K562 (cell line): Measurements from ENCODE around the gene OR51S1.

Experiments used
- BACH1 ChIP-seq: fragments of 200-800 bp; sonication (Bioruptor generic); IDR thresholded peaks from 2 replicates; pipeline ENCODE4 v1.6.1; 2016; ENCODE audit warnings: missing genetic modification characterization, missing compliant biosample characterization
- EHMT2 ChIP-seq: fragments of 450-650 bp; IDR thresholded peaks from 2 replicates; pipeline ENCODE4 v1.6.1; 2018; ENCODE audit warnings: antibody characterized with exemption
- MCM2 ChIP-seq: fragments of 450-650 bp; IDR thresholded peaks from 2 replicates; pipeline ENCODE4 v1.6.1; 2017; ENCODE audit warnings: low read depth, mild to moderate bottlenecking
- SIN3A ChIP-seq, 2 experiments: fragments of 150-350 bp in 1 of 2; IDR thresholded peaks; 2 replicates each; pipeline ENCODE4 v1.6.1; 2011 to 2016; ENCODE audit warnings: borderline replicate concordance in 2 of 2, low read depth in 2 of 2, low read length in 2 of 2, mild to moderate bottlenecking in 2 of 2, moderate library complexity in 2 of 2; ENCODE audit not compliant: control insufficient read depth in 1 of 2
- STAT5B ChIP-seq: fragments of 250-450 bp; sonication (Bioruptor Pico); IDR thresholded peaks from 2 replicates; pipeline ENCODE4 v1.8.0; 2021; ENCODE audit warnings: mild to moderate bottlenecking, inconsistent platforms
- SUPT5H ChIP-seq: fragments of 450-650 bp; IDR thresholded peaks from 2 replicates; pipeline ENCODE4 v1.6.1; 2016
- TCF3 ChIP-seq: sonication (generic); formaldehyde crosslinking; IDR thresholded peaks from 2 replicates; pipeline ENCODE4 v1.4.0; 2020; ENCODE audit warnings: mild to moderate bottlenecking, missing genetic modification reagents
- ZNF3 ChIP-seq: fragments of 250-450 bp; sonication (Bioruptor Pico); IDR thresholded peaks from 2 replicates; pipeline ENCODE4 v1.5.0; 2021; ENCODE audit warnings: mild to moderate bottlenecking, moderate library complexity
- ZNF311 ChIP-seq: fragments of 250-450 bp; sonication (Bioruptor Pico); IDR thresholded peaks from 2 replicates; pipeline ENCODE4 v1.4.0; 2020; ENCODE audit warnings: mild to moderate bottlenecking, moderate library complexity
- TF ChIP-seq, protein P1 (sequence below), 3 experiments: IDR thresholded peaks in 2 of 3; conservative IDR thresholded peaks in 1 of 3; 2 replicates each; pipeline ENCODE4 v1.5.1; 2011 to 2012; ENCODE audit warnings: low read length in 3 of 3, mild to moderate bottlenecking in 3 of 3, control low read depth in 2 of 3, improper control_type of control experiment in 1 of 3, inconsistent platforms in 1 of 3, low read depth in 1 of 3, mixed read lengths in 1 of 3, moderate library complexity in 1 of 3; ENCODE audit not compliant: insufficient read depth in 2 of 3
- TF ChIP-seq, protein P2 (sequence below), 2 experiments: fragments of 450-650 bp in 1 of 2; sonication (generic) in 1 of 2; formaldehyde crosslinking in 1 of 2; IDR thresholded peaks; 2 replicates each; pipeline versions ENCODE4 v1.7.1 to v1.9.0; 2016 to 2022; ENCODE audit warnings: inconsistent platforms in 1 of 2, mild to moderate bottlenecking in 1 of 2, missing genetic modification reagents in 1 of 2
- TF ChIP-seq, protein P3 (sequence below): fragments of 450-650 bp; IDR thresholded peaks from 2 replicates; pipeline ENCODE4 v1.7.0; 2016; ENCODE audit warnings: borderline replicate concordance

DNA sequence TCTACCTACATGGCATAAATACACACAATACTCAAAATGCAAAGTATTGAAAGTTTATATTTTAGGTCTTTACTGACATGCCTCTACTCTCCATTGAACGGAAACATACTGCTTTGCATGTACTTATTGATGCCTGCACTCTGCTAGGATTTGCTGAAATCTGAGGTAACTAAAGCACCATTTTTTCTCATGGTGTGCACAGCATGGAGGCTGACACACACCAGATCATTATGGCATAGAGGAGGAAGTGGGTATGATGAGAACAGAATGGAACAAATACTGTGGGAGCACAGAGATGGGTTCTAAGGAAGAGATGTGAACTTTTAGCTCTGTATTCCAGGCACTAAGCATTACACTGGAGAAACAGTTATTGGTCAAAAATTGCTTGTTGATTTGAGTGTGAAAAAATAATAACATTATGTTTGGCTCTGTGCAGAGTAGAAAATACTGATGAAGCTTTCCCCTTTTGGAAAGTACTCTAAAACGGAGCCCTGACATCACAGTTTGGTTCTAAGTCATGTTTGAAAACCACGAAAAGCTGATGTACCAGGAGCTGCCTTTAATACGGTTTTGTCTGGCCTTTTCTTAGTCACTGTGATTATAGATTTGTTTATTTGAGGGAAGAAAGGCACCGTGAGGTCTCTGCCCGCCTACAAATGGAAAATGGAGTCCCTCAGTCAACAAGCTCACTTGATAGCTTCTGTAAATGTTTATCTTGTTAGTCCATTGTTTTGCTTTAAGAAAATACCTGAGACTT lies 50.4 kb downstream of the OR51S1 start:
- TF ChIP-seq, protein P1, sequence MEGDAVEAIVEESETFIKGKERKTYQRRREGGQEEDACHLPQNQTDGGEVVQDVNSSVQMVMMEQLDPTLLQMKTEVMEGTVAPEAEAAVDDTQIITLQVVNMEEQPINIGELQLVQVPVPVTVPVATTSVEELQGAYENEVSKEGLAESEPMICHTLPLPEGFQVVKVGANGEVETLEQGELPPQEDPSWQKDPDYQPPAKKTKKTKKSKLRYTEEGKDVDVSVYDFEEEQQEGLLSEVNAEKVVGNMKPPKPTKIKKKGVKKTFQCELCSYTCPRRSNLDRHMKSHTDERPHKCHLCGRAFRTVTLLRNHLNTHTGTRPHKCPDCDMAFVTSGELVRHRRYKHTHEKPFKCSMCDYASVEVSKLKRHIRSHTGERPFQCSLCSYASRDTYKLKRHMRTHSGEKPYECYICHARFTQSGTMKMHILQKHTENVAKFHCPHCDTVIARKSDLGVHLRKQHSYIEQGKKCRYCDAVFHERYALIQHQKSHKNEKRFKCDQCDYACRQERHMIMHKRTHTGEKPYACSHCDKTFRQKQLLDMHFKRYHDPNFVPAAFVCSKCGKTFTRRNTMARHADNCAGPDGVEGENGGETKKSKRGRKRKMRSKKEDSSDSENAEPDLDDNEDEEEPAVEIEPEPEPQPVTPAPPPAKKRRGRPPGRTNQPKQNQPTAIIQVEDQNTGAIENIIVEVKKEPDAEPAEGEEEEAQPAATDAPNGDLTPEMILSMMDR (IDR thresholded peaks at IDR 0.05 in 2 of 3, conservative IDR thresholded peaks at IDR 0.05 in 1 of 3; ENCODE audit: insufficient read depth in 2 of 3, low read depth in 1 of 3, low read length in 3 of 3), result no peak
- TF ChIP-seq MCM2 (no peak), ZNF311 (no peak), BACH1 (no peak), SIN3A (IDR thresholded peaks at IDR 0.05; ENCODE audit: borderline replicate concordance in 2 of 2, control insufficient read depth in 1 of 2, low read depth in 2 of 2, low read length in 2 of 2) (no peak), STAT5B (CRISPR knock-in tag) (no peak), EHMT2 (no peak), ZNF3 (no peak), TCF3 (CRISPR knock-in tag) (no peak), SUPT5H (no peak)
- TF ChIP-seq, protein P2, sequence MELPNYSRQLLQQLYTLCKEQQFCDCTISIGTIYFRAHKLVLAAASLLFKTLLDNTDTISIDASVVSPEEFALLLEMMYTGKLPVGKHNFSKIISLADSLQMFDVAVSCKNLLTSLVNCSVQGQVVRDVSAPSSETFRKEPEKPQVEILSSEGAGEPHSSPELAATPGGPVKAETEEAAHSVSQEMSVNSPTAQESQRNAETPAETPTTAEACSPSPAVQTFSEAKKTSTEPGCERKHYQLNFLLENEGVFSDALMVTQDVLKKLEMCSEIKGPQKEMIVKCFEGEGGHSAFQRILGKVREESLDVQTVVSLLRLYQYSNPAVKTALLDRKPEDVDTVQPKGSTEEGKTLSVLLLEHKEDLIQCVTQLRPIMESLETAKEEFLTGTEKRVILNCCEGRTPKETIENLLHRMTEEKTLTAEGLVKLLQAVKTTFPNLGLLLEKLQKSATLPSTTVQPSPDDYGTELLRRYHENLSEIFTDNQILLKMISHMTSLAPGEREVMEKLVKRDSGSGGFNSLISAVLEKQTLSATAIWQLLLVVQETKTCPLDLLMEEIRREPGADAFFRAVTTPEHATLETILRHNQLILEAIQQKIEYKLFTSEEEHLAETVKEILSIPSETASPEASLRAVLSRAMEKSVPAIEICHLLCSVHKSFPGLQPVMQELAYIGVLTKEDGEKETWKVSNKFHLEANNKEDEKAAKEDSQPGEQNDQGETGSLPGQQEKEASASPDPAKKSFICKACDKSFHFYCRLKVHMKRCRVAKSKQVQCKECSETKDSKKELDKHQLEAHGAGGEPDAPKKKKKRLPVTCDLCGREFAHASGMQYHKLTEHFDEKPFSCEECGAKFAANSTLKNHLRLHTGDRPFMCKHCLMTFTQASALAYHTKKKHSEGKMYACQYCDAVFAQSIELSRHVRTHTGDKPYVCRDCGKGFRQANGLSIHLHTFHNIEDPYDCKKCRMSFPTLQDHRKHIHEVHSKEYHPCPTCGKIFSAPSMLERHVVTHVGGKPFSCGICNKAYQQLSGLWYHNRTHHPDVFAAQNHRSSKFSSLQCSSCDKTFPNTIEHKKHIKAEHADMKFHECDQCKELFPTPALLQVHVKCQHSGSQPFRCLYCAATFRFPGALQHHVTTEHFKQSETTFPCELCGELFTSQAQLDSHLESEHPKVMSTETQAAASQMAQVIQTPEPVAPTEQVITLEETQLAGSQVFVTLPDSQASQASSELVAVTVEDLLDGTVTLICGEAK (IDR thresholded peaks at IDR 0.05), result no peak
- TF ChIP-seq, protein P2 (CRISPR knock-in tag; IDR thresholded peaks at IDR 0.05), result no peak
- TF ChIP-seq, protein P3, sequence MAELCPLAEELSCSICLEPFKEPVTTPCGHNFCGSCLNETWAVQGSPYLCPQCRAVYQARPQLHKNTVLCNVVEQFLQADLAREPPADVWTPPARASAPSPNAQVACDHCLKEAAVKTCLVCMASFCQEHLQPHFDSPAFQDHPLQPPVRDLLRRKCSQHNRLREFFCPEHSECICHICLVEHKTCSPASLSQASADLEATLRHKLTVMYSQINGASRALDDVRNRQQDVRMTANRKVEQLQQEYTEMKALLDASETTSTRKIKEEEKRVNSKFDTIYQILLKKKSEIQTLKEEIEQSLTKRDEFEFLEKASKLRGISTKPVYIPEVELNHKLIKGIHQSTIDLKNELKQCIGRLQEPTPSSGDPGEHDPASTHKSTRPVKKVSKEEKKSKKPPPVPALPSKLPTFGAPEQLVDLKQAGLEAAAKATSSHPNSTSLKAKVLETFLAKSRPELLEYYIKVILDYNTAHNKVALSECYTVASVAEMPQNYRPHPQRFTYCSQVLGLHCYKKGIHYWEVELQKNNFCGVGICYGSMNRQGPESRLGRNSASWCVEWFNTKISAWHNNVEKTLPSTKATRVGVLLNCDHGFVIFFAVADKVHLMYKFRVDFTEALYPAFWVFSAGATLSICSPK, result no peak
